ENCODE data around the gene CNOT9. TPM values are rescaled to one million over a fixed set of nuclear protein-coding genes. Genes with fewer than 3 reads are reported as not detected.

Gene CNOT9
- total and polyA plus RNA-seq, 9 donors = 16.2 to 53.9 (median 33.2) TPM

GRCh38 chr2:218578272-218578877, 9.7 kb downstream of the CNOT9 start:
- no peaks in the 10 kb centered on the region for H3K9me3 ChIP-seq
- H3K4me1 ChIP-seq (ENCODE audit: insufficient read depth) = no peaks in the 10 kb centered on the region
- no peak for TF ChIP-seq EP300 (IDR thresholded peaks at IDR 0.05)
- no peak for TF ChIP-seq CTCF (IDR thresholded peaks at IDR 0.05)
- no peak for TF ChIP-seq POLR2A (IDR thresholded peaks at IDR 0.05)
- no peaks in the 10 kb centered on the region for H3K36me3 ChIP-seq
- DNase-seq = no peak
- intact Hi-C loops (cut with DNase I) = no loop called here
- H3K27me3 ChIP-seq = no peaks in the 10 kb centered on the region
- H3K4me3 ChIP-seq = no peak overlapping the region
- H3K27ac ChIP-seq = no peak overlapping the region
- 91 to 97% (median 97%) methylated on average over 3 of the region's 3 CpGs for WGBS, 3 donors

GRCh38 chr2:218582076-218582475, 13.4 kb downstream of the CNOT9 start:
- WGBS, 3 donors = 92 to 97% (median 96%) methylated on average over 7 of the region's 7 CpGs
- H3K9me3 ChIP-seq = no peaks in the 10 kb centered on the region
- intact Hi-C loops (cut with DNase I) = no loop called here

GRCh38 chr2:218583983-218584850, 15.6 kb downstream of the CNOT9 start:
- H3K9me3 ChIP-seq = no peaks in the 10 kb centered on the region
- H3K36me3 ChIP-seq = no peaks in the 10 kb centered on the region
- no peak overlapping the region for H3K4me3 ChIP-seq
- TF ChIP-seq CTCF (IDR thresholded peaks at IDR 0.05) = no peak
- TF ChIP-seq EP300 (IDR thresholded peaks at IDR 0.05) = no peak
- no peak for TF ChIP-seq POLR2A (IDR thresholded peaks at IDR 0.05)
- WGBS, 3 donors = 93% methylated on average over 6 of the region's 6 CpGs
- no peaks in the 10 kb centered on the region for H3K4me1 ChIP-seq (ENCODE audit: insufficient read depth)
- no peaks in the 10 kb centered on the region for H3K27me3 ChIP-seq
- intact Hi-C loops (cut with DNase I) = no loop called here
- no peak for DNase-seq
- no peak overlapping the region for H3K27ac ChIP-seq

More at GRCh38 chr2:218582076-218582475, 13.4 kb downstream of the CNOT9 start:
- Histone ChIP-seq H3K4me1 (ENCODE audit: insufficient read depth) (no peaks in the 10 kb centered on the region), H3K36me3 (no peaks in the 10 kb centered on the region), H3K27ac (no peak overlapping the region), H3K27me3 (no peaks in the 10 kb centered on the region), H3K4me3 (no peak overlapping the region)
- no peak for DNase-seq
- TF ChIP-seq CTCF (IDR thresholded peaks at IDR 0.05) (no peak), EP300 (IDR thresholded peaks at IDR 0.05) (no peak), POLR2A (IDR thresholded peaks at IDR 0.05) (no peak)

GRCh38 chr2:218585541-218585940, 16.9 kb downstream of the CNOT9 start:
- Histone ChIP-seq H3K9me3 (no peaks in the 10 kb centered on the region), H3K4me3 (no peak overlapping the region), H3K27ac (no peak overlapping the region), H3K36me3 (no peaks in the 10 kb centered on the region), H3K27me3 (no peaks in the 10 kb centered on the region), H3K4me1 (ENCODE audit: insufficient read depth) (no peaks in the 10 kb centered on the region)
- 95 to 100% (median 98%) methylated on average over 1 of the region's 1 CpG for WGBS, 3 donors
- intact Hi-C loops (cut with DNase I) = no loop called here
- TF ChIP-seq CTCF (IDR thresholded peaks at IDR 0.05) (no peak), EP300 (IDR thresholded peaks at IDR 0.05) (no peak), POLR2A (IDR thresholded peaks at IDR 0.05) (no peak)
- DNase-seq = no peak
